Dermis microvascular lymphatic vessel endothelial cell (primary cell): ENCODE results near the gene ABCD1. TPM values are rescaled to one million over a fixed set of nuclear protein-coding genes. Genes with fewer than 3 reads are reported as not detected.

ENCODE experiments used
- DNase-seq, 2 donors: peaks; one replicate each; pipeline versions ENCODE4 v3.0.0 to v3.0.0-alpha.2; 2010; ENCODE audit warnings: low read depth in 2 of 2
- total RNA-seq: library from RNA; depleted of rRNA; stranded (reverse); fragments of >200 nt; gene quantifications from 2 replicates; pipeline ENCODE4 v1.2.1, GENCODE V29; 2014

The ABCD1 gene
- total RNA-seq, 1 donor from 2014 or later, result 6.2 TPM

DNA sequence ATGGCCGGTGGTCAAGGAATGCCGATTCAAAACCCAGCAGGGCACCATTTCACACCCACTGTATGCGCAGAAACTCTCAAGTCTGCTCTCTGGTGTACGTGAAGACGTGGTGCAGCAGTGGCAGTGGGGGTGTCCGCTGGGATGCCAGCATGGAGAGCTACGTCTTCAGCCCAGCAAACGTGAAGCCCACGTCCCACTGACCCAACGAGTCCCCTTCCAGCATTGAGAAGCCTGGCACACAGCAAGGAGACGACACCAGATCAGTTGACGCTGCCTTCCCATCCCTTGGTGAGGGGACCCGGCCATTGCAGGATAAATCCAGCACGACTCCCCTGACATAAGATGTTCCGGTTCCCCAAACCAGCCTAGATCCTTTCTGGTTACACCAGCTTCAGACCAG is 37.2 kb downstream of the ABCD1 start:
- DNase-seq, result no peak

DNA sequence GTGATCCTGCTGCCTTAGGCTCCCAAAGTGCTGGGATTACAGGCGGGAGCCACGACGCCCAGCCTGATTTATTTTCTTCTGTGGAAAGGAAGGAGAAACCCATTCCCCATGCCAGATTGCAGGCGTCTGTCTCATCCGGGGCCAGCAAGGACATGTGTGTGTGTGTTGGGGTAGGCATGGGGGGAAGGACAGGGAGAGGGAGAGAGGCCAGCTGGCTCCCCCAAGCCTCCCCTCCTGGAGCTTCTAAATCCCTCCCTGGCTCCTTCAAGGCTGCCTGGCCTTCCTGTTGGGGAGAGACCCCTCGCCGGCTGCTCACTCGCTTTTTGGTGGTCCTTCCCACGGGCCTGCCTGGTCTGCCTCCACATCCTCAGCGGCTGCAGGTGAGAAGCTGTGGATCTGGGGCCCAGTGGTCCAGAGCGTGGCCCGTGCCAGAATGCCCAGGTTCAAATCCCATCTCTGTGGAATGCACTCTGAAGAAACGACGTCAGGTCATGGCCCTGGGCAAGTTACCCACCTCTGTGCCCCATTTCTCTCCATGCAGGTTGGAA is 38.0 kb downstream of the ABCD1 start:
- no peak for DNase-seq

DNA sequence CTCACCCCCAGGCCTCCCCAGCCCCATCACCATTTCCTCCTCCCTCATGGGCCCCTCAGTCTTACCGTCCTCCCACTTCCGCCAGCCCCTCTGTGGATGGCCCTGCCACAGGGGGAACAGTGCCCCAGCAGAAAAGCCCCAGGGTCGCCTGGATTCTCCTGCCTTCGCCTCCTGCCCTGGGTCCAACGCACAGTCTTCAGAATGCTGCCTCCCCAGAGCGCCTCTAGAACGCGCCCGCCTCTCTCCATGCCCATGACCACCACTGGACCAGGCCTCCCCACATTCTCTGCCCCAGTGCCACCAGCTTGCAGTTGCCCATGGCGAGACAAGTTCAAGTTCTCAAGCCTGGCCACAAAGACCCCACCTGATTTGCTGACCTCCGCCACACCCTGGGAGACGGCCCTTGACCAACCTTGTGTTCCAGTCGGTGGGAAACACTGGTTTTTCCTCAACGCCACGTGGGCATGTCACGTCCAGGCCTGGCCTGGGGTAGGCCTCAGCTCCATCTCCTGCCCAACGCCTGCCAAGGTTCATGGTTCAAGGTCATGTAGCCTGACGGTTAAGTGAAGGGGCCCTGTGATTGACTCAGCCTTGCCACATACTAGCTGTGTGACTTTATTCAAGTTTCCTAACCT is 38.8 kb downstream of the ABCD1 start:
- DNase-seq, result no peak

DNA sequence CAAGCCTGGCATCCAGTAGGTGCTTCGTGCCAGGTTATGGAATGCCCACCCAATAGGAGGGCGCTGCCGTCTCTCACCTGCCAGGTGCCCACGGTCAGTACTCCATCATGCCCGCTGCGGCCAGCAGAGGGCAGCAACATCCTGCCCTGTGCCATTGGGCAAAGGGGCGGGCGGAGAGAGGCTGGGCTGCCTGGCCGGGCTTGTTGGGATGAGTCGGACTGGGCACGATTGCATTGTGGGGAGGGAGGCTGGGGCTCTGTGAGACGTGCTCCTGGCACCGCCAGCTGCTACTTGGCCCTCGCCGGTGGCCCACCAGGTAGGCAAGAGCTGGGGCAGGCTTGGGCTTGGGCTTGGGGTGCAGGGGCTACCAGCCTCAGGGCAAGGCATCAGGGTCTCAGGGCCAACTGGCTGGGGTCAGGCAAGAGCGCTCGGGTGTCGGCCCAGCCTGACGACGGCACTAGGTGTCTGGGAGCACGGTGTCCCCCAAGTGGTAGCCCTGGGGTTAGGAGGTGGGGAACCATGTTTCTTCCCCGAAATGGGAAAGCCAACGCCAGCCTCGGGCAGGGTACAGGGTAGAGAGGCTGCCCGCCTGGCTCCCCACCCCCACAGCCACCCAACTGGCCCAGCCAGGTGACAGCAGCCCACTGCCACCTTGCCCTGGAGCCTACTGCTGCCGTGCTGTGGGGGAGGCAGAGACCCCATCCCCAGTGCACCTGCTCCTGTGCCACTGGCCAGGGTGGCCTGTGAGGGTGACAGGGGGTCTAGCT is 39.5 kb downstream of the ABCD1 start, which contains the start of gene PLXNB3:
Gene PLXNB3, plus strand, starts transcription at position 261 of the 767 bp plus-strand sequence. CDS start 1,287 bp downstream, outside the sequence.
- DNase-seq, result peak; percentile 34 to 72

DNA sequence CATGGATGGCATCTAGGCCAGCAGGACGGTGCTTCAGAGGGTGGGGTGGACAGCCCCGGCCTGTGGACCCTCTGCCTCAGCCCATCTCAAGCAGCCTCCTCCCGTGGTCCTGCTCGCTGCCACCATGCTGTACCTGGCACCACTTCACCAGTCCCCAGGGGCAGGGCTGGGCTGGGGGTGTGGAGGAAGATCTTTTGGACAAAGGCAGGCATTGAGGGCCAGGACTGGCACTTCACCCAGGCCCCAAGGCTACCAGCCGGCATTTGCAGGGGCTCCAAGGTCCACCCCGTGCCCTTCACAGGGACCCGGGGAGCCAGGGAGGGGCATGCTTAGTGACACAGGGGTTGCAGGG is 40.1 kb downstream of the ABCD1 start:
- no peak for DNase-seq

DNA sequence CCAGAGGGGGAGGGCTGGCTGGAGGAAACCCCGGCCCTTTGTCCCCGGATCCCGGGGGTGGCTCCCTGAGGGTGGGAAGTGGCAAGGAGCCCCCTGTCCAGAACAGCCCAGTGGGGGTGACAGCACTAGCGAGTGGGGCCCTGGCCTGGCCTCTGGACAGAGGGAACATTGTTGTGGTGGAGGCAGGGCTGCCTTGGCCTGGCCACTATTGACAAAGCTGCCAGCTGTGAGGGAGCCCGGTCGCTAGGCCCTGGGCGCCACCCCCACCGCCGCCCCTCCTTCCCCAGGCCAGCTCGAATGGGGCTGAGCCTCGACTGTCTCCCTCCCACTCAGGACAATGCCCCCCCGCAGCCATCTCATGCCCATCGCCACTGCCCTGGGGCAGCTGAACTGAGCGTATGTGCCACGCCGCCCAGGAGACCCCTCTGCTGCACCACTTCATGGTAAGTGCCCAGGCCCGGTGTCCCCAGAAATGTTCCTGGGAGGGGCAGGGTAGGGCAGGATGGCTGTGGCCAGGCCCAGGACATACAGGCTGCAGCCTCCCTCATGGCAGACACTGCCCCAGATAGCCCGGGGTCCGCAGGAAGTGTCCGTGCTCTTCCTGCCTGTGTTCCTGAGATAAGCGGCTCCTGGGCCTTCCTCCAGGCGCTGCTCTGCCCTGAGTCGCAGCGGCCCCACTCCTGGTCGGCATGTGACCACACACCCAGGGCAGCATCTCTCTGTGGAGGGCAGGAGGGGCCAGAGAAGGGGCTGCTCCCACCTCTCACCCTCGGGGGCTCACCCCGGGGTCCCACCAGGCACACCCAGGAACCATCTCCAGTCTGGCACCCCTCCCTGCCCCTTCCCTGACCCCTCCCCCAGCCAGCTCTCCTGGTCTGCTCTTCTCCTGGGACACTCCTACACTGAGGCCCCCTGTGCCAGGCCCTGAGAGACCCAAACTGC is 40.8 kb downstream of the ABCD1 start:
- peak; percentile 38 to 69 for DNase-seq

DNA sequence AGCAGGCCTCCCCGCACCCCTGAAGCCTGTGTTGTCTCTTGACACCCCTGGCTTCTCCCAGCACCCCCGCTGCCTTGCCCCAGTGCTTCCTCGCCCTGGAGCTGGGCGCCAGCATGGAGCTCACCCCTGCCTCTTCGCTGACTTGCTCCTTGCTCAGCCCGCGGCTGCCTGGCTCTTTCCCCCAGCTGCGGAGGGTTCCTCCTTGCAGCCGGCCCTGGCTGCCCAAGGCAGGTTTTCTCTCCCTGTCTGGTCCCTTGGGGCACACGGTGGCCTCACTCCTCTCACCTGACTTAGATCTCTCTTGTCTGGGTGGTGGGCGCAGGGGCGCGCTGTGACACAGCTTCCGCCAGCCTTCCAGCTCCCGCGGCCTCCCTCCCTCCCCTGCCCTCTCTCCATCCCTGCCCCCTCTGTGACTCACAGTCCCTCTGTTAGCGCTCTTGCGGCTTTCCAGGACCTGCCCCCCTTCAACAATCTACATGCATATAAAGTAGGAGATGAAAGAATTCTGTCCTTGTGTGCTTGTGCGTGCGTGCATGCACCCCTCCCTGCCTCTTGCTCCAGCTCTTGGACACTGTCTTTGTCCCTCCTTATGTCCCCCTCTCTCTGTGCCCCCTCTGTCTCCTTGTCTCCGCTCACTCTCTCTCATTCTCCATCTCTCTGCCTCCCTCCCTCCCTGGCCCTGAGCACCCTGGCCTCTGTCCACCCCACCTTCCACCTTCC is 41.6 kb downstream of the ABCD1 start:
- peak; percentile 22 to 67 for DNase-seq

DNA sequence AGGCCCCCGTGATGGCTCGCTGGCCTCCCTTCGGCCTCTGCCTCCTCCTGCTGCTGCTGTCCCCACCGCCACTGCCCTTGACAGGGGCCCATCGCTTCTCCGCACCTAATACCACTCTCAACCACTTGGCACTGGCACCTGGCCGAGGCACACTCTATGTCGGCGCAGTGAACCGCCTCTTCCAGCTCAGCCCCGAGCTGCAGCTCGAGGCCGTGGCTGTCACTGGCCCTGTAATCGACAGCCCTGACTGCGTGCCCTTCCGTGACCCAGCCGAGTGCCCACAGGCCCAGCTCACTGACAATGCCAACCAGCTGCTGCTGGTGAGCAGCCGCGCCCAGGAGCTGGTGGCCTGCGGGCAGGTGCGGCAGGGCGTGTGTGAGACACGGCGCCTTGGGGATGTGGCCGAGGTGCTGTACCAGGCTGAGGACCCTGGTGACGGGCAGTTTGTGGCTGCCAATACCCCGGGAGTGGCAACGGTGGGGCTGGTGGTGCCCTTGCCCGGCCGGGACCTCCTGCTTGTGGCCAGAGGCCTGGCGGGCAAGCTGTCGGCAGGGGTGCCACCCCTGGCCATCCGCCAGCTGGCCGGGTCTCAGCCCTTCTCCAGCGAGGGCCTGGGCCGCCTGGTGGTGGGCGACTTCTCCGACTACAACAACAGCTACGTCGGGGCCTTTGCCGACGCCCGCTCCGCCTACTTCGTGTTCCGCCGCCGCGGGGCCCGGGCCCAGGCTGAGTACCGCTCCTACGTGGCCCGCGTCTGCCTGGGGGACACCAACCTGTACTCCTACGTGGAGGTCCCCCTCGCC is 42.4 kb downstream of the ABCD1 start:
- no peak for DNase-seq

DNA sequence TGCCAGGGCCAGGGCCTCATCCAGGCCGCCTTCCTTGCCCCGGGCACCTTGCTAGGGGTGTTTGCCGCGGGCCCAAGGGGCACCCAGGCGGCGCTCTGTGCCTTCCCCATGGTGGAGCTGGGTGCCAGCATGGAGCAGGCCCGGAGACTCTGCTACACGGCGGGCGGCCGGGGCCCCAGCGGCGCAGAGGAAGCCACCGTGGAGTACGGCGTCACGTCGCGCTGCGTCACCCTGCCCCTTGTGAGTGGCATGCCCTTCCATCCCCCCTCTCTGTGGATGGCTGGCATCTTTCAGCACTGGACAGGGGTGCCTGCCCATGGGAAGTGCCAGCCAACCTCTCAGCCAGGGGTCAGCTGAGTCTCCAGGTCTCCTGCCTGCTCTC is 43.0 kb downstream of the ABCD1 start:
- no peak for DNase-seq

DNA sequence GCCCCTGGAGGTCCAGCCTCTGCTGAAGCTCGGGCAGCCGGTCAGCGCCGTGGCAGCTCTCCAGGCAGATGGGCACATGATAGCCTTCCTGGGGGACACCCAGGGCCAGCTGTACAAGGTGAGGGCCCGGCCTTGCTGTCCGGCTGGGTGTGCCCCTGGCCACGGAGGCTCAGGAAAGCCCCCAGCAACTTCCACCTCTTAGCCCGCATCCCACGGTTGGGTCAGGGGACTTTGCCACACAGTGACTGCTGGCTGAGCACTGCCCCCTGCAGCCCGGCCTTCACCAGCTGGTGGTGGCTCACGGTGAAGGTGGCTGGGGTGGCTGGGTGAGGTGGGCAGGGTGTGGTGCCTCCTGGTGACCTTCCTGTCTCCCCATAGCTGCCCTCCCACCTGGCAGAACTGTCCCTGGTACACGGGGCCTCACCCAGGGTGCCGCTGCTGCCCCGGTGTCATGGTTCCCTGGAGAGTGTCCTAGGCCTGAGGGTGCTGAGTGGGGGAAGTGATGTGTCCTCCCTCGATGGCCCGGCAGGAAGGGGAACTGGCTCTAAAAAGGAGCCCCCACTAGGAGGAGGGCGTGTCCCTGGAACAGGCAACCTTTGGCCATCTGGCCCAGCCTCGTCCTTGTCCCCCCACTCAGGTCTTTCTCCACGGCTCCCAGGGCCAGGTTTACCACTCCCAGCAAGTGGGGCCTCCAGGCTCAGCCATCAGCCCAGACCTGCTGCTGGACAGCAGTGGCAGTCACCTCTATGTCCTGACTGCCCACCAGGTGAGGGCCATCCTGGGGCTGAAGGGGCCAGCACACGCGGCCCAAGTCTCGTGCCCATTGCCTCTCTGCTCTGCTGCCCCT is 43.9 kb downstream of the ABCD1 start:
- DNase-seq, result no peak

DNA sequence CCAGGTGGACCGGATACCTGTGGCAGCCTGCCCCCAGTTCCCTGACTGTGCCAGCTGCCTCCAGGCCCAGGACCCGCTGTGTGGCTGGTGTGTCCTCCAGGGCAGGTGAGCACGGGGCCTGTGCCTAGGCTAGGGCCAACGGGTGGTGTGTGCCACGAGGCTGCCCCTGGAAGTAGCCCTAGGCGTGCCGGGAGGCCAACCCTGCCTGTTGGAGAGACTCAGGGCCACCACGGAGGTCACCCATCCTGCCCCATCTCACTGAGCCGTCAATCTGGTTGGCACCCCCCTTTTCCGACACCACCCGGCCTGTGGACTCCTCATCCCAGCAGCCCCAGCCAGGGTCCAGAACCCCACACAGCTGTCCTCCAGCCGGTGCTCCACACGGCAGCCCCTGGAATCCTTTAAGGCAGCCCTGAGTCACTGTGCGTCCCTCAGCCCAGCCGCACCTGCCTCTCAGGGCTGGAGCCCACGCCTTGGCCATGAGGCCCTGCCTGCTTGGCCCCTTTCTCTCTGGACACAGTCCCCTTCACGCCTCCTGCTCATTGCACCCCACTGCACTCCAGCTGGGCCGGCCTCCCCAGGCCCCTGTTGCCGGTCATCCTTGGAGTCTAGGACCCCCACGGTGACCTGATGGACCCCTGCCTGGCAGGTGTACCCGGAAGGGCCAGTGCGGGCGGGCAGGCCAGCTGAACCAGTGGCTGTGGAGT is 44.7 kb downstream of the ABCD1 start:
- no peak for DNase-seq

DNA sequence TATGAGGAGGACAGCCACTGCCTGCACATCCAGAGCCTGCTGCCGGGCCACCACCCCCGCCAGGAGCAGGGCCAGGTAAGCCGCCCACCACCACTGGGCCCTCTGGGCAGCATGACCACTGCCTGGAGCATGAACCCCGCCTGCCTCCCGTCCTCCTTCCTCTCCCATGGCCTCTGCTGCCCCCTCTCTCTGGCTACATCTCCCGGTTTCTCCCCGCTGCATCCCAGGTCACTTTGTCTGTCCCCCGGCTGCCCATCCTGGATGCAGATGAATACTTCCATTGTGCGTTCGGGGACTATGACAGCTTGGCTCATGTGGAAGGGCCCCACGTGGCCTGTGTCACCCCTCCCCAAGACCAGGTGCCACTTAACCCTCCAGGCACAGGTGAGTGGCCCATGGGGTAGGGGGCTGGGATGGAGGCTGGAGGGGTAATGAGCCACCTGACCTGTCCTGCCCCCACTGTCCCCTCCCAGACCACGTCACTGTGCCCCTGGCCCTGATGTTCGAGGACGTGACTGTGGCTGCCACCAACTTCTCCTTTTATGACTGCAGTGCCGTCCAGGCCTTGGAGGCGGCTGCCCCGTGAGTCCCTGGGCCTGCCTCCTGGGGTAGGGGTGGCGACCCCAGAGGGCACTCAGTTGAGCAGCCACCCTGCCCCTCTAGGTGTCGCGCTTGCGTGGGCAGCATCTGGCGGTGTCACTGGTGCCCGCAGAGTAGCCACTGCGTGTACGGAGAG is 45.4 kb downstream of the ABCD1 start:
- no peak for DNase-seq

DNA sequence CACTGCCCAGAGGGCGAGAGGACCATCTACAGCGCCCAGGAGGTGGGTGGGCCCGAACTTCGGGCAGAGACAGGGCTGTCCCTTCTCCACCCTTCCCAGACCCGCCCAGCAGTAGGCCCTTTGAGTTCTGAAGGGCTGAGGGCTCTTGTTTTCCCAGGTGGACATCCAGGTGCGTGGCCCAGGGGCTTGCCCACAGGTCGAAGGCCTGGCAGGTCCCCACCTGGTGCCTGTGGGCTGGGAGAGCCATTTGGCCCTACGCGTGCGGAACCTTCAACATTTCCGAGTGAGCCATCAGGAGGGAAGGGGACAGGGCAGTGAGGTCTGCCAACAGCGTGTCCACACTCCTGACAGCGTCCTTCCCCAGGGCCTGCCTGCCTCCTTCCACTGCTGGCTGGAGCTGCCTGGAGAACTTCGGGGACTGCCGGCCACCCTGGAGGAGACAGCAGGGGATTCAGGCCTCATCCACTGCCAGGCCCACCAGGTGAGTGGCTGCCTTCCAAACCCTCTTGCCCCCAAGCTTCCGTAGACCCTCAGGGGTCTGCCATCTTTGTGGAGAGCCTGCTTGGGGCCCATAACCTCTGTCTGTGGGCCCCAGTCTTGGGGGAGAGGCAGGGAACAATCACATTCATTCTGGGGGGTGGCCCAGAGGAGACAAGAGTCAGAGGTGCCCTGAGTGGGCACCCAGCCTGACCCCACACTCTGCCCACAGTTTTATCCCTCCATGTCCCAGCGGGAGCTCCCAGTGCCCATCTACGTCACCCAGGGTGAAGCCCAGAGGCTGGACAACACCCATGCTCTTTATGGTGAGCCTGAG is 46.2 kb downstream of the ABCD1 start:
- DNase-seq, result no peak

DNA sequence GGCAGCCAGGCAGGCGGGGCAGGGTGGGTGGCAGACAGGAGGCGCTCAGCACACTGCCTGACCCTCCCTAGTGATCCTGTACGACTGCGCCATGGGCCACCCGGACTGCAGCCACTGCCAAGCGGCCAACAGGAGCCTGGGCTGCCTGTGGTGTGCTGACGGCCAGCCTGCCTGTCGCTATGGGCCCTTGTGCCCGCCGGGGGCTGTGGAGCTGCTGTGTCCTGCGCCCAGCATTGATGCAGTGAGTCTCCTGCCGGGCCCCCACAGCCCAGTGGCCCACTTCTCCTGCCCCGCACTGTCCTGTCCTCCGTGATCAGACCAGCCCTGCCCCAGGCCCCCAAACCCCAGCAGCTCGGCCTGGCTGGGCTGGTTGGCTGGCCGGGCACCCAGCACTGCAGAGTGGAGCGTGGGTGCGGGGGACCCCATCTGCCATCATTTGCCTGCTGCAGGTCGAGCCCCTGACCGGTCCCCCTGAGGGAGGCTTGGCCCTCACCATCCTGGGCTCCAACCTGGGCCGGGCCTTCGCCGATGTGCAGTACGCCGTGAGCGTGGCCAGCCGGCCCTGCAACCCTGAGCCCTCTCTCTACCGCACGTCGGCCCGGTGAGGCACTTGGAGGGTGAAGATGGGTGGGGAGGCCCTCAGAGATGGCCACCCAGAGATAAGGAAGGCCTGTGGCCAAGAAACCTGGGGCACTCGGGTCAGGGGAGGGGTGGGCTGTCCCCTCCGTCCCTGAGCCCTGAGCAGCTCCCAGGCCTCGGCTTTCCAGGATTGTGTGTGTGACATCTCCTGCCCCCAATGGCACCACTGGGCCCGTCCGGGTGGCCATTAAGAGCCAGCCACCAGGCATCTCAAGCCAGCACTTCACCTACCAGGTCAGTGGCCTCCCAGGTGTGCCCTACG is 47.0 kb downstream of the ABCD1 start:
- no peak for DNase-seq

DNA sequence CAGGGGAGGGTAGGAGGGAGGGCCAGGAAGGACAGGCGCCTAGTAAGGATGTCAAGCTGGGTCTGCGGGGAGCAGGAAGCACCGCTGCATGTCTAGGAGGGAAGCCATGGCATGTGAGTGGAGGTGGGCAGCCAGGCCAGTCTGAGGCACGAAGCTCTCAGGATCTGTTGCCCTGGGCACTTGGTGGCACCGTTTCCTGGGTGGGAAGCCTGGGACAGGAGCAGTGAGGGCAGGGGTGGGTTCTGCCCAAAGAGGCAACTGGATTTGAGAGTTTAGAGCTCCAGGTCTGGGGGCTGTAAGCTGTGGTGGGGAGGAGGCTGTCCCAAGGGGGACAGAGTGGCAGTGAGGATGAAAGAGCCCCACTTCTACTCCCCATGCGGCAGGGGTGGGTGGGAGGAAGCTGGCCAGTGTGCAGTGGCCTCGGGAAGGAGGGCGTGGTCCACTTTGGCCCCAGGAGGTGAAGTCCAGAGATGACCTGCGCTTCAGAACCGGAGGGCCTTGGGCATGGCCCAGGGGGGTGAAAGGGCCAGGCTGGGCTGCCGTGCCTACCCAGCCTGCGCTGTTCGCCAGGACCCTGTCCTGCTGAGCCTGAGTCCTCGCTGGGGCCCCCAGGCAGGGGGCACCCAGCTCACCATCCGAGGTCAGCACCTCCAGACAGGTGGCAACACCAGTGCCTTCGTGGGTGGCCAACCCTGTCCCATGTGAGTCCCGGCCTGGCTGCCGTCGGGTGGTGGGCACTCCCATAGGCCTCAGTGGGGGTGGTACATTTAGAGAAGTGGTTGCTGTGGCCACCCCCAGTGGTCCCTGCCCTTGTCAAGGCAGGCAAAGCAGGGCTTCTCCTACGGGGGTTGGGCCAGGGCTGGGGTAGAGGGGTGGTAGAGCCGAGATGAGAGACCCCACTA is 47.9 kb downstream of the ABCD1 start:
- no peak for DNase-seq
